ENCODE results near the gene PPP1R36.
"Not testable (repeated sequence)": the region's sequence is repeated elsewhere in the genome, so short reads cannot be mapped to it uniquely, and the experiment has no call there.

The PPP1R36 gene

GRCh38 chr14:64522591-64523355 lies 27.0 kb upstream of the PPP1R36 start:
- DNase-seq = no peak

GRCh38 chr14:64525354-64525753 lies 24.4 kb upstream of the PPP1R36 start:
- no peak for DNase-seq

- no peak for DNase-seq
Observed at GRCh38 chr14:64531567-64531966, 18.2 kb upstream of the PPP1R36 start.

- DNase-seq = no peak
Observed at GRCh38 chr14:64536488-64537245, 13.1 kb upstream of the PPP1R36 start.

GRCh38 chr14:64540208-64541202 lies 9.3 kb upstream of the PPP1R36 start, which contains the start of gene HSPA2:
Gene HSPA2 (plus strand): TSS chr14:64540741. CDS start chr14:64540850, 109 bp downstream.
- peak; percentile 96 to 97 for DNase-seq

GRCh38 chr14:64541261-64541971 lies 8.3 kb upstream of the PPP1R36 start:
- no peak for DNase-seq

GRCh38 chr14:64541972-64542835 lies 7.6 kb upstream of the PPP1R36 start:
- DNase-seq = peak in 1 of 2 experiments; percentile 15

- DNase-seq = no peak
Observed at GRCh38 chr14:64542836-64543201, 6.9 kb upstream of the PPP1R36 start.

- DNase-seq = no peak
Observed at GRCh38 chr14:64544607-64545312, 5.0 kb upstream of the PPP1R36 start.

GRCh38 chr14:64549016-64549415 lies 745 bp upstream of the PPP1R36 start:
- DNase-seq = no peak

GRCh38 chr14:64550621-64551333 lies 1.0 kb downstream of the PPP1R36 start:
- no peak for DNase-seq

GRCh38 chr14:64554556-64554955 lies 4.8 kb downstream of the PPP1R36 start:
- no peak for DNase-seq

GRCh38 chr14:64556526-64556925 lies 6.8 kb downstream of the PPP1R36 start:
- no peak for DNase-seq

- DNase-seq = not testable (repeated sequence)
Observed at GRCh38 chr14:64558216-64558615, 8.5 kb downstream of the PPP1R36 start.

GRCh38 chr14:64561631-64562030 lies 11.9 kb downstream of the PPP1R36 start:
- DNase-seq = no peak

GRCh38 chr14:64562436-64562835 lies 12.7 kb downstream of the PPP1R36 start:
- DNase-seq = no peak

GRCh38 chr14:64563696-64564095 lies 13.9 kb downstream of the PPP1R36 start:
- no peak for DNase-seq

GRCh38 chr14:64566651-64567122 lies 16.9 kb downstream of the PPP1R36 start:
- no peak for DNase-seq

- no peak for DNase-seq
Observed at GRCh38 chr14:64569138-64569631, 19.4 kb downstream of the PPP1R36 start.
